GM12878 (cell line): ENCODE results near the gene GPR171. TPM values are rescaled to one million over a fixed set of nuclear protein-coding genes. Genes with fewer than 3 reads are reported as not detected.

ENCODE experiments used
- ATAC-seq: fragments of 200-7000 bp; cut with Tn5 transposase; 3 replicates; pipeline ENCODE4 v1.9.1; 2020; ENCODE audit warnings: mild to moderate bottlenecking, moderate library complexity
- BruUV-seq: library from RNA; stranded (reverse); fragments of 400-500 nt; replicated peaks from 2 replicates; lab custom pipeline; 2021; lab: Mats Ljungman, UMichigan
- CTCF ChIA-PET: fragments of 300-600 bp; sonication (Branson Sonifier 250); formaldehyde crosslinking; extraction: SDS; loops from one replicate; lab custom pipeline; 2021; ENCODE audit warnings: inconsistent platforms; lab: Yijun Ruan, JAX
- POLR2A ChIA-PET: fragments of 350-600 bp; formaldehyde crosslinking; extraction: SDS; loops from one replicate; lab custom pipeline; 2021; ENCODE audit warnings: inconsistent platforms; lab: Charles Lee
- RAD21 ChIA-PET: fragments of 300-600 bp; sonication (Branson Sonifier 250); formaldehyde crosslinking; loops from one replicate; lab custom pipeline; 2023; ENCODE audit warnings: antibody characterized with exemption; ENCODE audit not compliant: unreplicated experiment; lab: Charles Lee
- SMC1A ChIA-PET: fragments of 300-600 bp; sonication (Branson Sonifier 250); formaldehyde crosslinking; loops from one replicate; lab custom pipeline; 2023; ENCODE audit not compliant: unreplicated experiment, uncharacterized antibody; lab: Charles Lee
- DNase-seq: peaks from one replicate; pipeline ENCODE4 v3.0.0-alpha.2; 2011; ENCODE audit warnings: low read depth, low spot score
- FAIRE-seq: peaks from 3 replicates; lab custom pipeline; 2011; peaks lifted over from hg19 to GRCh38; lab: Jason Lieb, UNC
- H2AFZ ChIP-seq: 2 replicates; pipeline ENCODE4 v1.6.0; 2011; ENCODE audit warnings: low read depth, low read length, control low read depth; ENCODE audit not compliant: control insufficient read depth
- H3K27ac ChIP-seq: 2 replicates; pipeline ENCODE4 v1.5.1; 2011; ENCODE audit warnings: control low read depth; ENCODE audit not compliant: control insufficient read depth, insufficient read depth
- H3K27me3 ChIP-seq, 2 experiments: replicated peaks in 1 of 2; 2 replicates each; pipeline versions ENCODE4 v1.6.0 to v1.6.1; 2011; ENCODE audit warnings: low read length in 1 of 2; ENCODE audit not compliant: control insufficient read depth in 2 of 2, insufficient read depth in 2 of 2
- H3K36me3 ChIP-seq, 2 experiments: 2 replicates each; pipeline ENCODE4 v1.5.1; 2011; ENCODE audit warnings: low read length in 1 of 2; ENCODE audit not compliant: control insufficient read depth in 2 of 2, insufficient read depth in 2 of 2
- H3K4me1 ChIP-seq: 2 replicates; pipeline ENCODE4 v1.6.1; 2011; ENCODE audit warnings: mild to moderate bottlenecking, low read length, moderate library complexity, mixed read lengths; ENCODE audit not compliant: control insufficient read depth, insufficient read depth
- H3K4me2 ChIP-seq: 2 replicates; pipeline ENCODE4 v1.6.0; 2011; ENCODE audit warnings: control low read depth; ENCODE audit not compliant: control insufficient read depth, insufficient read depth
- H3K4me3 ChIP-seq: fragments of 200-600 bp; sonication (generic); 2 replicates; pipeline ENCODE4 v1.5.1; 2016
- H3K79me2 ChIP-seq: 2 replicates; pipeline ENCODE4 v1.6.0; 2011; ENCODE audit warnings: low read length; ENCODE audit not compliant: control insufficient read depth, insufficient read depth
- H3K9ac ChIP-seq: 2 replicates; pipeline ENCODE4 v1.8.0; 2011; ENCODE audit warnings: low read length, control low read depth, mixed read lengths; ENCODE audit not compliant: control insufficient read depth, insufficient read depth
- H3K9me3 ChIP-seq: replicated peaks from 3 replicates; pipeline ENCODE4 v1.5.1; 2011; ENCODE audit warnings: mild to moderate bottlenecking, low read length; ENCODE audit not compliant: control insufficient read depth, insufficient read depth
- H4K20me1 ChIP-seq: 2 replicates; pipeline ENCODE4 v1.6.0; 2011; ENCODE audit not compliant: control insufficient read depth, insufficient read depth
- BACH1 ChIP-seq: fragments of 450-650 bp; IDR thresholded peaks from 2 replicates; pipeline ENCODE4 v1.6.1; 2017; ENCODE audit warnings: mild to moderate bottlenecking, borderline replicate concordance
- CREB1 ChIP-seq: IDR thresholded peaks from 2 replicates; pipeline ENCODE4 v1.6.1; 2012; ENCODE audit warnings: low read depth, mild to moderate bottlenecking, inconsistent platforms
- ESRRA ChIP-seq: IDR thresholded peaks from 2 replicates; pipeline ENCODE4 v1.6.1; 2012; ENCODE audit warnings: mild to moderate bottlenecking, low read length, improper control_type of control experiment
- IRF3 ChIP-seq: fragments of 450-650 bp; IDR thresholded peaks from 2 replicates; pipeline ENCODE4 v1.6.1; 2014; ENCODE audit warnings: mild to moderate bottlenecking
- IRF5 ChIP-seq: fragments of 450-650 bp; IDR thresholded peaks from 2 replicates; pipeline ENCODE4 v1.6.1; 2017; ENCODE audit warnings: borderline replicate concordance
- MTA2 ChIP-seq: fragments of 450-650 bp; IDR thresholded peaks from 2 replicates; pipeline ENCODE4 v1.6.1; 2016; ENCODE audit warnings: low read depth, mild to moderate bottlenecking, moderate library complexity
- NR2C1 ChIP-seq: fragments of 450-650 bp; IDR thresholded peaks from 2 replicates; pipeline ENCODE4 v1.6.1; 2017; ENCODE audit warnings: antibody characterized with exemption, mild to moderate bottlenecking, moderate library complexity
- PML ChIP-seq: IDR thresholded peaks from 2 replicates; pipeline ENCODE4 v1.6.1; 2012; ENCODE audit warnings: low read length, inconsistent platforms
- PRDM15 ChIP-seq: fragments of 450-650 bp; formaldehyde crosslinking; IDR thresholded peaks from 2 replicates; pipeline ENCODE4 v1.4.0; 2020; ENCODE audit warnings: mild to moderate bottlenecking, moderate library complexity
- REST ChIP-seq: IDR thresholded peaks from 2 replicates; pipeline ENCODE4 v1.6.1; 2012; ENCODE audit warnings: mild to moderate bottlenecking, low read depth, low read length
- SMC3 ChIP-seq: IDR thresholded peaks from 2 replicates; pipeline ENCODE4 v1.6.1; 2011; ENCODE audit warnings: low read length, improper control_type of control experiment, borderline replicate concordance
- TCF3 ChIP-seq: IDR thresholded peaks from 2 replicates; pipeline ENCODE4 v1.6.1; 2012; ENCODE audit warnings: low read depth, mild to moderate bottlenecking, low read length, borderline replicate concordance; ENCODE audit not compliant: insufficient read depth
- USF2 ChIP-seq: IDR thresholded peaks from 2 replicates; pipeline ENCODE4 v1.6.1; 2011; ENCODE audit warnings: low read depth, low read length, improper control_type of control experiment, borderline replicate concordance
- WGBS: methylation state at CpG from one replicate; pipeline ENCODE4 v1.1.6; 2016; ENCODE audit warnings: low lambda C conversion rate; ENCODE audit not compliant: insufficient replicate concordance, insufficient coverage; ENCODE audit errors: missing lambda C conversion rate; 5-methylcytosine and 5-hydroxymethylcytosine counted together
- in situ Hi-C: fragments of 300-500 bp; cut with MboI; formaldehyde crosslinking; loops from 9 replicates; pipeline ENCODE4 v1.14.3; 2018; ENCODE audit warnings: mixed read lengths
- intact Hi-C: fragments of 100-400 bp; cut with micrococcal nuclease; formaldehyde crosslinking; loops from one replicate; pipeline ENCODE4 v1.14.2; 2022; ENCODE audit not compliant: unreplicated experiment
- polyA plus RNA-seq, 11 experiments: library from polyadenylated mRNA; depleted of rRNA in 4 of 11; unstranded in 6 of 11; stranded (reverse) in 5 of 11; fragments of >200 nt; fragmentation: Nextera tagmentation in 4 of 11; fragmentation: Illumina TruSeq in 1 of 11; extraction: Ambion mirVana in 4 of 11; extraction: Trizol in 1 of 11; gene quantifications; 1 replicate in 1 of 11; 2 replicates in 10 of 11; pipeline versions ENCODE4 v1.2.1 to v1.2.3, GENCODE V29; 2011 to 2016; ENCODE audit warnings: inconsistent platforms in 2 of 11, missing spikeins in 2 of 11, low read depth in 1 of 11
- total RNA-seq, 4 experiments: library from RNA; depleted of rRNA in 3 of 4; stranded (reverse); fragments of >200 nt in 3 of 4; fragmentation: Illumina TruSeq in 1 of 4; extraction: Trizol in 1 of 4; gene quantifications; 2 replicates each; pipeline versions ENCODE4 v1.2.1 to v1.2.3, GENCODE V29; 2013 to 2021

The GPR171 gene
- total and polyA plus RNA-seq, 10 of the 15 experiments (the other 5 are each of a cell fraction or from before 2014, with no cell fraction given): 0.05 to 0.07 TPM; not detected in 8

GRCh38 chr3:151226088-151226563 is 23.1 kb upstream of the GPR171 start:
- POLR2A ChIA-PET: no interaction called here
- FAIRE-seq (no peak), ATAC-seq (no peak), DNase-seq (no peak)
- Histone ChIP-seq H3K9ac (no peak overlapping the region), H4K20me1 (no peaks in the 10 kb centered on the region), H3K27ac (no peak overlapping the region), H3K36me3 (no peaks in the 10 kb centered on the region), H3K79me2 (no peaks in the 10 kb centered on the region), H3K9me3 (no peaks in the 10 kb centered on the region), H3K27me3 (no peaks in the 10 kb centered on the region), H3K4me1 (peaks cover 9% of the 10 kb centered on the region), H3K4me3 (no peak overlapping the region), H3K4me2 (no peak overlapping the region), H2AFZ (no peak overlapping the region)
- intact Hi-C loops (no loop called here), in situ Hi-C loops (loop anchor here (5.0 kb wide), 2 partner anchors 51 to 59 kb away; partner anchors contain the start of gene P2RY14)
- SMC1A ChIA-PET: interaction anchor here (1.0 to 7.6 kb wide), 9 partner anchors 9 to 60 kb away, joined by 3 to 98 read pairs (median 6); partner anchors contain the start of genes GPR171 and P2RY14
- no TSS peak for BruUV-seq
- RAD21 ChIA-PET: interaction anchor here (1.2 to 3.5 kb wide), 3 partner anchors 53 to 67 kb away, joined by 3 to 50 read pairs (median 18); partner anchors contain the start of gene P2RY14
- 46% methylated on average over 4 of the region's 4 CpGs for WGBS
- CTCF ChIA-PET: interaction anchor here (1.2 to 8.7 kb wide), 8 partner anchors 14 to 612 kb away, joined by 4 to 182 read pairs (median 20); partner anchors contain the start of gene P2RY14
- TF ChIP-seq SMC3 (no peak), PRDM15 (no peak), MTA2 (no peak), USF2 (no peak), PML (no peak), NR2C1 (no peak), BACH1 (no peak), IRF5 (no peak), IRF3 (no peak), ESRRA (no peak), REST (no peak), CREB1 (no peak), TCF3 (no peak)
